Lung (tissue), 12 donors: Measurements from ENCODE around the gene TMEM129. TPM values are rescaled to one million over a fixed set of nuclear protein-coding genes. Genes with fewer than 3 reads are reported as not detected.

Experiments used
- ATAC-seq: fragments of 200-7000 bp; cut with Tn5 transposase; one replicate; pipeline ENCODE4 v1.9.1; 2020; ENCODE audit warnings: moderate number of reproducible peaks; ENCODE audit not compliant: insufficient read depth, low FRiP score
- DNase-seq, 3 donors: peaks; one replicate each; pipeline ENCODE4 v3.0.0-alpha.2; 2013 to 2017
- H3K27ac ChIP-seq, 2 donors: one replicate each; pipeline ENCODE4 v1.5.1; 2013; ENCODE audit warnings: mild to moderate bottlenecking in 2 of 2, moderate library complexity in 2 of 2, control low read depth in 1 of 2, inconsistent platforms in 1 of 2, low read depth in 1 of 2, low read length in 1 of 2
- H3K27me3 ChIP-seq, 3 donors: one replicate each; pipeline ENCODE4 v1.5.1; 2013; ENCODE audit warnings: low read length in 2 of 3; ENCODE audit not compliant: control insufficient read depth in 3 of 3, insufficient read depth in 3 of 3
- H3K36me3 ChIP-seq, 4 donors: one replicate each; pipeline ENCODE4 v1.5.1; 2013; ENCODE audit warnings: low read length in 4 of 4, mild to moderate bottlenecking in 1 of 4, moderate library complexity in 1 of 4; ENCODE audit not compliant: control insufficient read depth in 4 of 4, insufficient read depth in 4 of 4
- H3K4me1 ChIP-seq, 5 donors: one replicate each; pipeline ENCODE4 v1.5.1; 2013; ENCODE audit warnings: low read length in 5 of 5, mild to moderate bottlenecking in 2 of 5, moderate library complexity in 1 of 5; ENCODE audit not compliant: control insufficient read depth in 5 of 5, insufficient read depth in 5 of 5
- H3K4me3 ChIP-seq: one replicate; pipeline ENCODE4 v1.5.1; 2013; ENCODE audit warnings: mild to moderate bottlenecking, control low read depth, moderate library complexity
- H3K9ac ChIP-seq, 2 donors: one replicate each; pipeline ENCODE4 v1.5.1; 2013; ENCODE audit warnings: low read length in 2 of 2, control low read depth in 1 of 2; ENCODE audit not compliant: insufficient read depth in 1 of 2
- H3K9me3 ChIP-seq, 4 donors: one replicate each; pipeline ENCODE4 v1.5.1; 2013; ENCODE audit warnings: low read length in 3 of 4, mild to moderate bottlenecking in 1 of 4, moderate library complexity in 1 of 4; ENCODE audit not compliant: control insufficient read depth in 4 of 4, insufficient read depth in 3 of 4
- CTCF ChIP-seq: IDR thresholded peaks from 2 replicates; pipeline ENCODE4 v1.5.1; 2012; ENCODE audit warnings: mild to moderate bottlenecking; ENCODE audit errors: control extremely low read depth, extremely low read depth
- WGBS, 2 donors: extraction: QIAGEN DNeasy Blood & Tissue Kit; methylation state at CpG; one replicate each; pipeline ENCODE4 v1.1.7; 2013; 5-methylcytosine and 5-hydroxymethylcytosine counted together
- polyA plus RNA-seq, 2 donors: library from polyadenylated mRNA; stranded (reverse); fragments of 200-250 nt; gene quantifications; one replicate each; pipeline ENCODE4 v1.2.1, GENCODE V29; 2013
- total RNA-seq, 2 donors: library from RNA; depleted of rRNA in 1 of 2; stranded (reverse); fragments of >200 nt in 1 of 2; gene quantifications; one replicate each; pipeline ENCODE4 v1.2.1, GENCODE V29; 2014 to 2021
- donor health status: control.
- donor health status: control.
- donor health status: Bipolar disorder and iron deficiency.
- donor health status: healthy.
- donor health status: DM: yes; HTN: yes; CAD: no.

Gene TMEM129
- total and polyA plus RNA-seq, 4 donors = 16.6 to 45.2 (median 37.8) TPM

DNA sequence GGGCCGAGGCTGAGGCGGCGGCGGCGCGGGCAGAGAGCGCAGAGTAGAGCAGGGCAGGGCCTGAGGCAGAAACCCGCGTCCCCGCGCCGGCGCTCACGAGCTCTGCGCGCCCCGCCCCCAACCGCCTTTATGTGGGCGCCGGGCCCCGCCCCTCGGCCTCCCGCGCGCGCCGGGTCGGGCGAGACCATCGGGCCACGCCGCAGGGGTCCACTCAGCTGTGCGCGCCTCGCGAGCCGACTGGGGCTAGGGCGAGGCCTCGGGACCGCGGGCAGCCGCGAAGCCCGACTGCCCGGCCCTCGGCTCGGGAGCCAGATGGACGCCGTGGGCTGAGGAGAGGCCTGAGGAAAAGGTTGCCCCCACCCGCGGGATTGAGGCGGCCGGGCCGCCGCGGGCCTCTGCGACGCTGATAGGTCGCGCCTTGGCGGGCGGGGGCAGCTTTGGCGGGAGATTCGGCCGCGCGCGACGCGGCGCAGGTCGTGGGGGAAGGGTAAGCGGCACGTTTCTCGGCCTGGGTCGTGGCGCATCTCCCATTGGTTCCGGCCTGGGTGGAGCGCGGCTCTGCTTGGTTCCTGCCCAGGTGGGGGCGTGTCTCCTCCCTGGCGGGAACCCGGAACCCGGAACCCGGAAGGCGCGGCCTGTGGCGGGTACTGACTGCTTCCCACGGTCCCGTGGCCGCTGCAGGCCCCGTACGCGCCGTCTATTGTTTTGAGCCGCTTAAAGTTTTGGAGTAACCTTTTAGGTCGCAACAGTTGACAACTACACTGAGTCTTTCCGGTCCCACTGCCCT is 8.7 kb downstream of the TMEM129 start, which contains the start of gene SLBP:
TSS of gene SLBP (minus strand) at position 104 of the 787 bp plus-strand sequence. CDS start 131 bp downstream, outside the sequence.
- H3K36me3 ChIP-seq = peaks cover 0 to 16% (median 2%) of the 10 kb centered on the region in 4 donors
- TF ChIP-seq CTCF = no peak
- peak; percentile 94 to 96 (median 94) for DNase-seq
- no peaks in the 10 kb centered on the region for H3K27me3 ChIP-seq
- peak within 1 kb of the TSS; percentile 72 for H3K4me3 ChIP-seq
- 0% methylated on average over 85 to 98 of the region's 98 CpGs for WGBS, 2 donors
- peak; percentile 93 for ATAC-seq
- peak within 1 kb of the TSS; percentile 95 to 100 for H3K27ac ChIP-seq
- peak within 1 kb of the TSS; percentile 45 to 63 for H3K9ac ChIP-seq
- H3K4me1 ChIP-seq = peaks cover 0 to 25% (median 4%) of the 10 kb centered on the region in 5 donors
- H3K9me3 ChIP-seq = no peaks in the 10 kb centered on the region

DNA sequence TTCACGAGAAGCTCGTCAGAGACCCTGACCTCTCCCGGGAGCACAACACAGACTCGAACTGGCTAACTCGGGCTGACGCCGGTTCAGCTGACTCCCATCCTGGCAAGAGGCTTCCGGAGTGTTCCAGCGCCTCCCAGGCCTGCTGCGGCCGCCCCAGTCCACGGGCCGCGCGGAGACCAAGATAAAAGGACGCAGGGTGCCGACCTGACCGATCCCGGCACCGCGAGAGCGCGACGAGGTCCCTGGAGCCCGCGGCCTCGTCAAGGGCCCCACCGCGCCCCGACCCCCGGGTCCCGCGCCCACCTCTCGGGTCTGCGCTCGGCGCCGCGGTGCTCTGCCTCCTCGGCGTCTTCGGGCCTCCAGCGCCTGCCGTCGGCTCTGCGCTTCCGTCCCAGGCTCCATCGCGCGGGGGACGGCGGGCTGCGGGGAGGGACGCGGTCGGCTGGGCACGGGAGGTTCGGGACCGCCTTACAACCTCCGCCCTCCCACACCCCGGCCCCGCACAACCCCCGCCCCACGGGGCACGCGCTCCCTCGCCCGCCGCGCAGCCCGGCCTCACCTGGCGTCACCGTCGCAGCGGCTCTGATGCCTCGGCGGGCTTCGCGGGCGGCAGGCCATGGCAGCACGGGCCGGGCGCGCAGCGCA is 9.4 kb downstream of the TMEM129 start:
- Histone ChIP-seq H3K9ac (peak overlapping the region; percentile 12 to 45), H3K27ac (peak overlapping the region; percentile 95 to 100), H3K4me3 (peak overlapping the region; percentile 72), H3K4me1 (peaks cover 0 to 25% (median 4%) of the 10 kb centered on the region in 5 donors), H3K36me3 (peaks cover 0 to 11% (median 2%) of the 10 kb centered on the region in 4 donors), H3K9me3 (no peaks in the 10 kb centered on the region), H3K27me3 (no peaks in the 10 kb centered on the region)
- ATAC-seq (peak; percentile 27), DNase-seq (peak; percentile 49 to 63 (median 51))
- 0 to 1% methylated on average over 54 to 85 of the region's 85 CpGs for WGBS, 2 donors
- TF ChIP-seq CTCF = no peak

DNA sequence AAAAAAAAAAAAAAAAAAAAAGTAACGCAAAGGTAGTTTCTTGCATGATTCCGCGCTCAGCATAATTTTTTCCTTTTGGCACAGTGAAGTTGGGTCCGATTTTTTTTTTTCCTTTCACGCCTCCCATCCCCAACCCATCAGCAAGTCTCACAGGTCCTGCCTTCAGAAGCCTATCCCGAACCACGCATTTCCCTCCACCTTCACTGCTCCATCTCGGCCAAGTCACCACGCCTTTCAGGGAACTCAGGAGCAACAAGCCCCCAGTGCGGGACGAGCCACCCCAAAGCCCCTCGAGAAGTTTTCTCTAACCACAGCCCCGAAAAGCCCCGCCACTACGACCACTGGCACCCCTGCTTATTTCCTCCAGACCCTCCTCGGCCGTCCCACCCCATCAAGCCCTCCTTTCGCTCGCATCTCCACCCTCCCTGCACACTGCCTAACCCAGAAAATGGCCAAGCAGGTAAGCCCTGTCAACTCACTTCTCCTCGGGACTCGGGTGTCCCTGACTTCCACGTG is 10.0 kb downstream of the TMEM129 start:
- ATAC-seq (no peak), DNase-seq (no peak)
- no peak for TF ChIP-seq CTCF
- no peaks in the 10 kb centered on the region for H3K9me3 ChIP-seq
- WGBS, 2 donors = 13 to 17% methylated on average over 22 of the region's 22 CpGs
- peaks cover 0 to 25% (median 4%) of the 10 kb centered on the region in 5 donors for H3K4me1 ChIP-seq
- H3K9ac ChIP-seq = peak overlapping the region; percentile 12 to 45
- H3K27ac ChIP-seq = peak overlapping the region; percentile 95 to 100
- H3K27me3 ChIP-seq = no peaks in the 10 kb centered on the region
- H3K4me3 ChIP-seq = peak overlapping the region; percentile 72
- peaks cover 0 to 10% (median 2%) of the 10 kb centered on the region in 4 donors for H3K36me3 ChIP-seq
